GM12878 (cell line): ENCODE results near the gene NEO1.

Source experiments
- EZH2 ChIP-seq: IDR thresholded peaks from 2 replicates; pipeline ENCODE4 v1.6.1; 2012; ENCODE audit warnings: low read depth, mild to moderate bottlenecking, control low read depth, inconsistent platforms, low read length, borderline replicate concordance; ENCODE audit not compliant: control insufficient read depth
- JUND ChIP-seq: IDR thresholded peaks from 2 replicates; pipeline ENCODE4 v1.6.1; 2012; ENCODE audit warnings: low read depth, mild to moderate bottlenecking, low read length, improper control_type of control experiment, moderate library complexity
- LARP7 ChIP-seq: fragments of 450-650 bp; IDR thresholded peaks from 2 replicates; pipeline ENCODE4 v1.6.1; 2017; ENCODE audit warnings: mild to moderate bottlenecking
- NRF1 ChIP-seq: conservative IDR thresholded peaks from 2 replicates; pipeline ENCODE4 v1.6.1; 2011; ENCODE audit warnings: mild to moderate bottlenecking, low read depth, low read length, improper control_type of control experiment
- POLR2A ChIP-seq: IDR thresholded peaks from 2 replicates; pipeline ENCODE4 v1.6.1; 2011; ENCODE audit warnings: low read depth, mild to moderate bottlenecking, low read length
- POLR2AphosphoS5 ChIP-seq: IDR thresholded peaks from 2 replicates; pipeline ENCODE4 v1.6.1; 2011; ENCODE audit warnings: mild to moderate bottlenecking, low read length, inconsistent platforms
- TF ChIP-seq, protein P1 (sequence below), 3 experiments: IDR thresholded peaks in 2 of 3; conservative IDR thresholded peaks in 1 of 3; 2 replicates each; pipeline ENCODE4 v1.5.1; 2011; ENCODE audit warnings: low read depth in 3 of 3, low read length in 3 of 3, mild to moderate bottlenecking in 3 of 3, control low read depth in 2 of 3, moderate library complexity in 2 of 3, inconsistent platforms in 1 of 3, mixed read lengths in 1 of 3; ENCODE audit not compliant: control insufficient read depth in 2 of 3, insufficient read depth in 1 of 3; ENCODE audit errors: extremely low read depth in 1 of 3
- TF ChIP-seq, protein P2 (sequence below): IDR thresholded peaks from 2 replicates; pipeline ENCODE4 v1.6.1; 2012; ENCODE audit warnings: low read depth, low read length, improper control_type of control experiment
- TF ChIP-seq, protein P3 (sequence below): IDR thresholded peaks from 2 replicates; pipeline ENCODE4 v1.6.1; 2011; ENCODE audit warnings: mild to moderate bottlenecking, low read depth, low read length, moderate library complexity; ENCODE audit not compliant: insufficient replicate concordance

DNA sequence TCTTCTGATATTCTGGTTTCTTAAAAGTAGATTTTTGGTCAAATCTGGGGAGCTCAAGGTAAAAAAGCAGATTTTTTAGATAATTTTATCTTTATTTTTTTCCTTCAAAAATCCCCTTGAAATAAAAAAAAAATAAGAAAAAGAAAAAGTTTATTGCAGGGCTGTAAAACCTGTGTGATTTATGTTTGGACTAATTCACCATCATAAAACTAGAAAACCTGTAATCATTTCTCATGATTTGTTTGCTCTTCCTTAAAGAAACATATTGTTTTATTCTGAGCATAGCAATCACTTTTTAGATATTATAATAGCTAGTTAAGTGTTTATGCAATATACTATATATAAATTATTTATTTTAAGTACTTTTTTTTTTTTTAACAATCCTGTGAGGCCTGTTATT is 68.0 kb downstream of the NEO1 start:
- TF ChIP-seq, protein P1, sequence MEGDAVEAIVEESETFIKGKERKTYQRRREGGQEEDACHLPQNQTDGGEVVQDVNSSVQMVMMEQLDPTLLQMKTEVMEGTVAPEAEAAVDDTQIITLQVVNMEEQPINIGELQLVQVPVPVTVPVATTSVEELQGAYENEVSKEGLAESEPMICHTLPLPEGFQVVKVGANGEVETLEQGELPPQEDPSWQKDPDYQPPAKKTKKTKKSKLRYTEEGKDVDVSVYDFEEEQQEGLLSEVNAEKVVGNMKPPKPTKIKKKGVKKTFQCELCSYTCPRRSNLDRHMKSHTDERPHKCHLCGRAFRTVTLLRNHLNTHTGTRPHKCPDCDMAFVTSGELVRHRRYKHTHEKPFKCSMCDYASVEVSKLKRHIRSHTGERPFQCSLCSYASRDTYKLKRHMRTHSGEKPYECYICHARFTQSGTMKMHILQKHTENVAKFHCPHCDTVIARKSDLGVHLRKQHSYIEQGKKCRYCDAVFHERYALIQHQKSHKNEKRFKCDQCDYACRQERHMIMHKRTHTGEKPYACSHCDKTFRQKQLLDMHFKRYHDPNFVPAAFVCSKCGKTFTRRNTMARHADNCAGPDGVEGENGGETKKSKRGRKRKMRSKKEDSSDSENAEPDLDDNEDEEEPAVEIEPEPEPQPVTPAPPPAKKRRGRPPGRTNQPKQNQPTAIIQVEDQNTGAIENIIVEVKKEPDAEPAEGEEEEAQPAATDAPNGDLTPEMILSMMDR (IDR thresholded peaks at IDR 0.05 in 2 of 3, conservative IDR thresholded peaks at IDR 0.05 in 1 of 3; ENCODE audit: control insufficient read depth in 2 of 3, extremely low read depth in 1 of 3, insufficient read depth in 1 of 3, low read depth in 3 of 3, low read length in 3 of 3) = no peak
- TF ChIP-seq LARP7 (no peak), JUND (no peak), POLR2A (no peak), EZH2 (no peak), POLR2AphosphoS5 (no peak), NRF1 (no peak)
- TF ChIP-seq, protein P2, sequence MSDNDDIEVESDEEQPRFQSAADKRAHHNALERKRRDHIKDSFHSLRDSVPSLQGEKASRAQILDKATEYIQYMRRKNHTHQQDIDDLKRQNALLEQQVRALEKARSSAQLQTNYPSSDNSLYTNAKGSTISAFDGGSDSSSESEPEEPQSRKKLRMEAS = no peak
- TF ChIP-seq, protein P3, sequence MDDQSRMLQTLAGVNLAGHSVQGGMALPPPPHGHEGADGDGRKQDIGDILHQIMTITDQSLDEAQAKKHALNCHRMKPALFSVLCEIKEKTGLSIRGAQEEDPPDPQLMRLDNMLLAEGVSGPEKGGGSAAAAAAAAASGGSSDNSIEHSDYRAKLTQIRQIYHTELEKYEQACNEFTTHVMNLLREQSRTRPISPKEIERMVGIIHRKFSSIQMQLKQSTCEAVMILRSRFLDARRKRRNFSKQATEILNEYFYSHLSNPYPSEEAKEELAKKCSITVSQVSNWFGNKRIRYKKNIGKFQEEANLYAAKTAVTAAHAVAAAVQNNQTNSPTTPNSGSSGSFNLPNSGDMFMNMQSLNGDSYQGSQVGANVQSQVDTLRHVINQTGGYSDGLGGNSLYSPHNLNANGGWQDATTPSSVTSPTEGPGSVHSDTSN = no peak
